ENCODE measurements around the gene RIPOR3.

The RIPOR3 gene

GRCh38 chr20:50618537-50618936 is 72.8 kb downstream of the RIPOR3 start:
- no peak for TF ChIP-seq CTCF (IDR thresholded peaks at IDR 0.05; ENCODE audit: extremely low read depth, insufficient read depth, missing control alignments)
- no peak for DNase-seq (ENCODE audit: low spot score)
- in situ Hi-C loops (cut with MboI; ENCODE audit: low pct_unique_long_range_greater_than_20kb, low sequenced_read_pairs, unreplicated experiment) = no loop called here

- DNase-seq (ENCODE audit: low spot score) = no peak
- in situ Hi-C loops (cut with MboI; ENCODE audit: low pct_unique_long_range_greater_than_20kb, low sequenced_read_pairs, unreplicated experiment) = no loop called here
- TF ChIP-seq CTCF (IDR thresholded peaks at IDR 0.05; ENCODE audit: extremely low read depth, insufficient read depth, missing control alignments) = no peak
Measured at GRCh38 chr20:50617022-50617421, 74.3 kb downstream of the RIPOR3 start.

GRCh38 chr20:50615407-50615806 is 75.9 kb downstream of the RIPOR3 start:
- DNase-seq (ENCODE audit: low spot score) = no peak
- in situ Hi-C loops (cut with MboI; ENCODE audit: low pct_unique_long_range_greater_than_20kb, low sequenced_read_pairs, unreplicated experiment) = no loop called here
- TF ChIP-seq CTCF (IDR thresholded peaks at IDR 0.05; ENCODE audit: extremely low read depth, insufficient read depth, missing control alignments) = no peak

GRCh38 chr20:50613438-50614169 is 77.7 kb downstream of the RIPOR3 start:
- in situ Hi-C loops (cut with MboI; ENCODE audit: low pct_unique_long_range_greater_than_20kb, low sequenced_read_pairs, unreplicated experiment) = no loop called here
- DNase-seq (ENCODE audit: low spot score) = no peak
- TF ChIP-seq CTCF (IDR thresholded peaks at IDR 0.05; ENCODE audit: extremely low read depth, insufficient read depth, missing control alignments) = no peak

GRCh38 chr20:50611128-50611810 is 80.1 kb downstream of the RIPOR3 start:
- in situ Hi-C loops (cut with MboI; ENCODE audit: low pct_unique_long_range_greater_than_20kb, low sequenced_read_pairs, unreplicated experiment) = no loop called here
- DNase-seq (ENCODE audit: low spot score) = no peak

GRCh38 chr20:50610212-50610718 is 81.1 kb downstream of the RIPOR3 start:
- in situ Hi-C loops (cut with MboI; ENCODE audit: low pct_unique_long_range_greater_than_20kb, low sequenced_read_pairs, unreplicated experiment) = no loop called here
- TF ChIP-seq CTCF (IDR thresholded peaks at IDR 0.05; ENCODE audit: extremely low read depth, insufficient read depth, missing control alignments) = no peak
- DNase-seq (ENCODE audit: low spot score) = no peak

More at GRCh38 chr20:50611128-50611810, 80.1 kb downstream of the RIPOR3 start:
- no peak for TF ChIP-seq CTCF (IDR thresholded peaks at IDR 0.05; ENCODE audit: extremely low read depth, insufficient read depth, missing control alignments)

All from GM13977 (cell line).